Small intestine (tissue), 7 donors: ENCODE measurements around the gene REST. TPM values are rescaled to one million over a fixed set of nuclear protein-coding genes. Genes with fewer than 3 reads are reported as not detected.
"Not testable (repeated sequence)": the region's sequence is repeated elsewhere in the genome, so short reads cannot be mapped to it uniquely, and the experiment has no call there.

Experiments used
- DNase-seq, 2 donors: peaks; one replicate each; pipeline versions ENCODE4 v3.0.0 to v3.0.0-alpha.2; 2013
- FAIRE-seq: peaks from 2 replicates; lab custom pipeline; 2012; peaks lifted over from hg19 to GRCh38; lab: Jason Lieb, UNC
- H3K27ac ChIP-seq, 3 donors: one replicate each; pipeline ENCODE4 v1.5.1; 2013; ENCODE audit warnings: low read length in 2 of 3, mild to moderate bottlenecking in 2 of 3, control low read depth in 1 of 3, inconsistent platforms in 1 of 3, low read depth in 1 of 3, moderate library complexity in 1 of 3
- H3K27me3 ChIP-seq, 3 donors: one replicate each; pipeline ENCODE4 v1.6.1; 2013; ENCODE audit warnings: low read length in 3 of 3, inconsistent platforms in 1 of 3; ENCODE audit not compliant: control insufficient read depth in 3 of 3, insufficient read depth in 3 of 3
- H3K36me3 ChIP-seq, 3 donors: one replicate each; pipeline ENCODE4 v1.6.1; 2013; ENCODE audit warnings: low read length in 3 of 3, inconsistent platforms in 1 of 3, low read depth in 1 of 3, mild to moderate bottlenecking in 1 of 3, moderate library complexity in 1 of 3; ENCODE audit not compliant: control insufficient read depth in 3 of 3, insufficient read depth in 2 of 3
- H3K4me1 ChIP-seq, 3 donors: one replicate each; pipeline ENCODE4 v1.6.1; 2013; ENCODE audit warnings: low read length in 2 of 3, inconsistent platforms in 1 of 3, low read depth in 1 of 3, mild to moderate bottlenecking in 1 of 3, moderate library complexity in 1 of 3; ENCODE audit not compliant: control insufficient read depth in 3 of 3, insufficient read depth in 2 of 3
- H3K4me3 ChIP-seq, 3 donors: one replicate each; pipeline ENCODE4 v1.5.1; 2013; ENCODE audit warnings: low read length in 3 of 3, control low read depth in 1 of 3, inconsistent platforms in 1 of 3, low read depth in 1 of 3, mild to moderate bottlenecking in 1 of 3, moderate library complexity in 1 of 3
- H3K9me3 ChIP-seq, 2 donors: one replicate each; pipeline ENCODE4 v1.6.1; 2013; ENCODE audit warnings: low read depth in 1 of 2, low read length in 1 of 2; ENCODE audit not compliant: control insufficient read depth in 2 of 2, insufficient read depth in 1 of 2
- WGBS, 3 donors: extraction: QIAGEN DNeasy Blood & Tissue Kit; methylation state at CpG; one replicate each; pipeline ENCODE4 v1.1.7; 2013; 5-methylcytosine and 5-hydroxymethylcytosine counted together
- polyA plus RNA-seq, 4 donors: library from polyadenylated mRNA; stranded (reverse) in 3 of 4; unstranded in 1 of 4; fragments of 200-250 nt in 3 of 4; fragments of 120-200 nt in 1 of 4; gene quantifications; one replicate each; pipeline versions ENCODE4 v1.2.1 to v1.2.3, GENCODE V29; 2013
- donor health status: healthy with polysubstance abuse.
- donor health status: control.
- donor health status: control.
- donor health status: Bipolar disorder and iron deficiency.
- donor health status: healthy.

REST gene
- polyA plus RNA-seq, 4 donors = 3.8 to 24.2 (median 4.8) TPM

DNA sequence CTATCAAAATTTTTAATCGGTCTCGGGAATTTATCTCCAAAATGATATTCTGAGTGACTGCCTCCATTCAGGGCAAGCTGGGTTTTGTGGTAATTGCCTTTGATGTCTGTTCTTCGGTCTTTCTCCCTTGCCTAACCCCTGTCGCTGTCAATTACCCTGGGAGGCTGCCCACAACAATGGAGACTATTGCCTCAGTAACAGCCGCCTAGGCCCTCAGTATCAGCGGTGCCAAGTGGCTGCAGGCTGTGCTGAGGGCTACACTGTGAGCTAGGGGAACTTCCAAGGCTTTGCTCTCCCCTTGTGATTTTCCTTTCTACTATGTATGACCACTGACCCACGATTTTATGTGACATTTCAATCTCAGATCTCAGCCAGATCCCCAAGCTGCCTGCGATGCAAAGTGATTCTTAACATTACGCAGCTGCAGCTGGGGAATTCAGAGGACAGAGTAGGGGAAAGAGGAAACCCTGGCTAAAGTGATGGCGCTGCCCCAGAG, 36.3 kb upstream of the REST start:
- no peak for FAIRE-seq
- Histone ChIP-seq H3K36me3 (no peaks in the 10 kb centered on the region), H3K4me1 (no peaks in the 10 kb centered on the region), H3K27me3 (no peaks in the 10 kb centered on the region), H3K27ac (no peak overlapping the region), H3K9me3 (no peaks in the 10 kb centered on the region), H3K4me3 (no peak overlapping the region)
- no peak for DNase-seq
- 23 to 34% (median 31%) methylated on average over 10 of the region's 10 CpGs for WGBS, 3 donors

DNA sequence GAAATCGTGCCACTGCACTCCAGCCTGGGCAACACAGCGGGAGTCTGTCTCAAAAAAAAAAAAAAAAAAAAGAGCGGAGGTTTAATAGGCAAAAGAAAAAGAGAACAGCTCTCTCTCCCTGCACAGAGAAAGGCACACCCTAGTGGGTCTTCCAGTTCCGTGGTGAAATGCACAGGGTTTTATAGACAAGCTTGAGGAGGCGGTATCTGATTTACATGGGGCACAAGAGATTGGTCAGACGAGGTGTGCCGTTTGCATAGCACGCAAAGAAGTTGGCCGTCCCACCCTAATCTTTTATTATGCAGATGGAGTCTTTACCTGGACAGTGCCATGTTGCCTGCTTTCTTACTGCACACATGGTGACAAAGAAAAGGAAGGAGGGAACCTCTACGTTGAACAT, 33.5 kb upstream of the REST start:
- H3K4me1 ChIP-seq = no peaks in the 10 kb centered on the region
- no peaks in the 10 kb centered on the region for H3K27me3 ChIP-seq
- no peaks in the 10 kb centered on the region for H3K36me3 ChIP-seq
- H3K9me3 ChIP-seq = no peaks in the 10 kb centered on the region
- H3K27ac ChIP-seq = no peak overlapping the region
- peak; percentile 17 to 19 for DNase-seq
- WGBS, 3 donors = 57 to 79% (median 65%) methylated on average over 9 to 10 of the region's 10 CpGs
- FAIRE-seq = no peak
- no peak overlapping the region for H3K4me3 ChIP-seq

DNA sequence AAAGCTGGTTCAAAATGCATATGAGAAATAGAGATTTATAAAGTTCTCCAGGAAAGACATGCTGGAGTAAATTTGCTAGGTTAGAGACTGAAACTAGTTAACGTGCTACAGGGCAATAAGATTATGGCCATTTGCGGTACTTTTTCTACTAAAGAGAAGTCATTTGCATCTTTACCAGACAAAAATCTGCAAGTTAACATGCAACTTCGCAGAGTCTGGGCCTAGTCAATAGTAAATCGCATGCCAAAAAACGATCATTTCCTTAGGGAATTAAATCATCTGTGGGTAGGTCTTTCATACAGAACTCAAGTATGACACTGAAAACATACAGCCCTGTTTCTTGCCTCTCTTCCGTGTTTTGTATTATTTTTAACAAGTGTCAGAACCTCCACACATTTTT, 32.8 kb upstream of the REST start:
- no peak for DNase-seq
- WGBS, 3 donors = 77 to 92% (median 81%) methylated on average over 6 of the region's 6 CpGs
- no peaks in the 10 kb centered on the region for H3K4me1 ChIP-seq
- H3K4me3 ChIP-seq = no peak overlapping the region
- no peaks in the 10 kb centered on the region for H3K9me3 ChIP-seq
- FAIRE-seq = no peak
- no peaks in the 10 kb centered on the region for H3K36me3 ChIP-seq
- no peak overlapping the region for H3K27ac ChIP-seq
- no peaks in the 10 kb centered on the region for H3K27me3 ChIP-seq

DNA sequence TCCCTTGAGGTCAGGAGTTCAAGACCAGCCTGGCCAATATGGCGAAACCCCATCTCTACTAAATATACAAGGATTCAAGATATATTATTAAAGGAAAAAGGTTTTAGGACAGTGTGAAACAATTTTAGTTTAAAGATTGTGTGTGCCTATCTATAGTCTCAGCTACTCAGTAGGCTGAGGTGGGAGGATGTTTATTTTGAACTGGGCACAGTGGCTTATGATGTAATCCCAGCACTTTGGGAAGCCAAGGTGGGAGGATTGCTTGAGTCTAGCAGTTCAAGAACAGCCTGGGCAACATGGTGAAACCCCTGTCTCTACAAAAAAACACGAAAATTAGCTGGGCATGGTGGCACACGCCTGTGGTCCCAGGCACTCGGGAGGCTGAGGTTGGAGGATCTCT, 31.4 kb upstream of the REST start:
- no peak overlapping the region for H3K4me3 ChIP-seq
- no peaks in the 10 kb centered on the region for H3K4me1 ChIP-seq
- H3K27ac ChIP-seq = no peak overlapping the region
- no peaks in the 10 kb centered on the region for H3K36me3 ChIP-seq
- 86 to 91% (median 88%) methylated on average over 4 of the region's 4 CpGs for WGBS, 3 donors
- no peaks in the 10 kb centered on the region for H3K9me3 ChIP-seq
- no peak for FAIRE-seq
- no peak for DNase-seq
- no peaks in the 10 kb centered on the region for H3K27me3 ChIP-seq

DNA sequence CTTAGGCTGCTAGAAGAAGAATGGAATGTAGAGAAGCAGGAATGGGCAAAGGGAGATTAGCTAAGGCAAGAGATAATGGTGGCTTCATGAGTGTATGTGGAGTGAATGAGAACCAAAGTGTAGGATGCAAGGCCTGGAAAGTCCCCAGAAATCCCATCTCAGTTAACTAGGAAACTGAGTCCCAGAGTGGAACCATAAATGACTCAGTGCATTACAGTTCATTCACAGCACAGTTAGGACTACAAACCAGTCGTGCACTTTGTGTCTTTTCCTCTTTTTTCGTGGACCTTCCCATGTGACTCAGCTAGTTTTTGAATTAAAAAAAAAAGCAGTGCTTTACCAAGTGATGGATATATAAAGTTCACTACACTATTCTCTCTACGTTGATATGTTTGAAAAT, 27.7 kb upstream of the REST start:
- WGBS, 3 donors = 51 to 58% (median 57%) methylated on average over 3 of the region's 3 CpGs
- H3K27me3 ChIP-seq = no peaks in the 10 kb centered on the region
- H3K9me3 ChIP-seq = peaks cover 0 to 2% of the 10 kb centered on the region in 2 donors
- FAIRE-seq = no peak
- no peaks in the 10 kb centered on the region for H3K4me1 ChIP-seq
- no peak overlapping the region for H3K27ac ChIP-seq
- no peaks in the 10 kb centered on the region for H3K36me3 ChIP-seq
- no peak overlapping the region for H3K4me3 ChIP-seq
- DNase-seq = no peak

DNA sequence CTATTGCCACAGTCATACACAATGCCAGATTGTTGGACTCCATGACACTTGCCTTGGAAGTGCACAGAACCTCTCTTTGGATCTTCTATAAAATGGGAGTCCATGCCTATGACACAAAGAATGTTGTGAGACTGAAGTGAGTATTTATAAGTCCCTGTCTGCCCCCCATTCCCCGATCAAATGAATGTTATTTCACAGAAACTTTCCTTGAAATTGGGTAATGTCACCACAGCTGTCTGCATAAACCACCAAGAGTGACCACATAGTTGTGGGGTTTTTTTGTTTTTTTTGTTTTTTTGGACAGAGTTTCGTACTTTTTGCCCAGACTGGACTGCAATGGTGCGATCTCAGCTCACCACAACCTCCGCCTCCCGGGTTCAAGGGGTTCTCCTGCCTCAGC, 27.1 kb upstream of the REST start:
- H3K4me1 ChIP-seq = no peaks in the 10 kb centered on the region
- no peak overlapping the region for H3K4me3 ChIP-seq
- H3K36me3 ChIP-seq = no peaks in the 10 kb centered on the region
- H3K27ac ChIP-seq = no peak overlapping the region
- no peaks in the 10 kb centered on the region for H3K27me3 ChIP-seq
- no peak for DNase-seq
- 78 to 88% (median 81%) methylated on average over 5 of the region's 5 CpGs for WGBS, 3 donors
- H3K9me3 ChIP-seq = peaks cover 0 to 2% of the 10 kb centered on the region in 2 donors
- FAIRE-seq = no peak

DNA sequence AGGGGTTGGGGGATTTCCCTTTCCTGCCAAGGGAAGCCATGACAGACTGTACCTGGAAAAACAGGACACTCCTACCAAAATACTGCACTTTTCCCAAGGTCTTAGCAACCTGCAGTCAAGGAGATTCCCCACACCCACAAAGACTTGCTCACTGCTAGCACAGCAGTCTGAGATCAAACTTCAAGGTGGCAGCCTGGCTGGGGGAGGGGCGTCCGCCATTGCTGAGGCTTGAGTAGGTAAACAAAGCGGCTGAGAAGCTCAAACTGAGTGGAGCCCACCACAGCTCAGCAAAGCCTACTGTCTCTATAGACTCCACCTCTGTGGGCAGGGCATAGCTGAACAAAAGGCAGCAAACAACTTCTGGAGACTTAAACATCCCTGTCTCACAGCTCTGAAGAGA, 23.2 kb upstream of the REST start:
- not testable (repeated sequence) for H3K9me3 ChIP-seq, FAIRE-seq, H3K36me3 ChIP-seq, H3K27me3 ChIP-seq, H3K27ac ChIP-seq, H3K4me1 ChIP-seq
- WGBS, 3 donors = 21 to 50% (median 36%) methylated on average over 3 of the region's 3 CpGs
- peak in 1 of 2 donors; percentile 22 for DNase-seq
- peak overlapping the region in 1 of 3 donors; percentile 25 for H3K4me3 ChIP-seq

DNA sequence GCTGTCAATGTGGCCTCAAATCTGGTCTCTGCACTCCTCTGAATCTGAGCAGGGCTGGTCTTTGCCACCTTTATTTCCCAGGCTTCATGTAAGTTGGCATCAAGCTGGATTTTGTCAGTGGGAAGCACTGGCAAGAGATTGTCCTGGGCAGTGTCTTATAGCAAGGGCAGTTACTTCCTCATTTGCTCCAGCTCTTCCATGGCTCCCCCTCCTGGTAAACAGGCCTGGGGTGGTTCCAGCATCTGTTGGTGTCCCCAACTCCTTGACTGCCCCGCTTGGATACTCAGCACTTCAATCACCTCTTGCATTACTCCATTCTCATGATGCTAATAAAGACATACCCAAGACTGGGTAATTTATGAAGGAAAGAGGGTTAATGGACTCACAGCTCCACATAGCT, 15.0 kb upstream of the REST start:
- H3K9me3 ChIP-seq = no peaks in the 10 kb centered on the region
- no peaks in the 10 kb centered on the region for H3K36me3 ChIP-seq
- H3K4me1 ChIP-seq = no peaks in the 10 kb centered on the region
- H3K27ac ChIP-seq = no peak overlapping the region
- DNase-seq (no peak), FAIRE-seq (no peak)
- H3K27me3 ChIP-seq = no peaks in the 10 kb centered on the region
- H3K4me3 ChIP-seq = no peak overlapping the region
- 83 to 96% (median 95%) methylated on average over 1 of the region's 1 CpG for WGBS, 3 donors

DNA sequence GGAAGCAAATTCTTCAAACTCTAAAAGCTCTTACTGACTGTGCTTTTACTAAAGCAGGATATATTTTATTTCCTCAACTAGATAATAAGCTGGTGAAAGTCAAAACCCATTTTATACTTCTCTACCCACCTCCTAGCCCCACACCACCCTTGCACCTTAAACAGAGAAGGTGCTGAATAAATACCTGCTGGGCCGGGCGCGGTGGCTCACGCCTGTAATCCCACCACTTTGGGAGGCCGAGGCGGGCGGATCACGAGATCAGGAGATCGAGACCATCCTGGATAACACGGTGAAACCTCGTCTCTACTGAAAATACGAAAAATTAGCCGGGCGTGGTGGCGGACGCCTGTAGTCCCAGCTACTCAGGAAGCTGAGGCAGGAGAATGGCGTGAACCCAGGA, 9.9 kb upstream of the REST start:
- H3K27me3 ChIP-seq, H3K36me3 ChIP-seq, H3K4me1 ChIP-seq, DNase-seq, H3K9me3 ChIP-seq, H3K27ac ChIP-seq, FAIRE-seq, H3K4me3 ChIP-seq: not testable (repeated sequence)
- 93 to 96% (median 95%) methylated on average over 14 to 17 of the region's 17 CpGs for WGBS, 3 donors
